HUES64 (cell line): ENCODE results near the gene DRAP1.
"Not testable (repeated sequence)": the region's sequence is repeated elsewhere in the genome, so short reads cannot be mapped to it uniquely, and the experiment has no call there.

Experiments
- H3K27ac ChIP-seq: 2 replicates; pipeline ENCODE4 v1.7.0; 2013; ENCODE audit warnings: low read depth, low read length, inconsistent platforms
- H3K27me3 ChIP-seq: 2 replicates; pipeline ENCODE4 v1.6.1; 2013; ENCODE audit warnings: mild to moderate bottlenecking, low read length; ENCODE audit not compliant: insufficient read depth
- H3K36me3 ChIP-seq: 2 replicates; pipeline ENCODE4 v1.6.1; 2013; ENCODE audit warnings: mild to moderate bottlenecking, low read length; ENCODE audit not compliant: insufficient read depth
- H3K4me1 ChIP-seq: 2 replicates; pipeline ENCODE4 v1.6.1; 2013; ENCODE audit warnings: mild to moderate bottlenecking, low read length, moderate library complexity; ENCODE audit not compliant: insufficient read depth
- H3K4me3 ChIP-seq: 2 replicates; pipeline ENCODE4 v1.5.1; 2013; ENCODE audit warnings: mild to moderate bottlenecking, low read length, moderate library complexity
- H3K9ac ChIP-seq: 2 replicates; pipeline ENCODE4 v1.6.1; 2013; ENCODE audit warnings: mild to moderate bottlenecking, low read depth, low read length
- H3K9me3 ChIP-seq: 2 replicates; pipeline ENCODE4 v1.6.1; 2013; ENCODE audit warnings: low read depth, low read length; ENCODE audit not compliant: insufficient read depth
- WGBS: fragments of 150-250, 120-280 bp; methylation state at CpG from one replicate; pipeline ENCODE4 v1.1.7; 2013; ENCODE audit warnings: missing lambda C conversion rate; 5-methylcytosine and 5-hydroxymethylcytosine counted together

DRAP1 gene

DNA sequence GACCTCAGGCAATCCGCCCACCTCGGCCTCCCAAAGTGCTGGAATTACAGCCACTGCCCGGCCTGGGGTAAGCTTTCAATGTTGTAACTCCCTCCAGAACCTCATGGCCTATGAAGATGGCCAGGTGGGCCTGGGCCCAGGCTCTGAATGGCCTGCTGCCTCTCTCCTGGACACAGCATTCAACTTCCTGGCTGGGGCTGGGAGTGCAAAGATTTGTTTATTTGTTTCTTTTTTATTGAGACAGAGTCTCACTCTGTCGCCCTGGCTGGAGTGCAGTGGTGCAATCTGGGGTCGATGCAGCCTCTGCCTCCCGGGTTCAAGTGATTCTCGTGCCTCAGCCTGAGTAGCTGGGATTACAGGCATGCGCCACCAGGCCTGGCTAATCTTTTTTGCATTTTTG is 25.5 kb downstream of the DRAP1 start:
- Histone ChIP-seq H3K9ac (no peak overlapping the region), H3K4me3 (no peak overlapping the region), H3K4me1 (peaks cover 9% of the 10 kb centered on the region), H3K36me3 (no peaks in the 10 kb centered on the region), H3K9me3 (no peaks in the 10 kb centered on the region), H3K27ac (no peak overlapping the region), H3K27me3 (no peaks in the 10 kb centered on the region)
- 90% methylated on average over 8 of the region's 8 CpGs for WGBS

- H3K9ac ChIP-seq: peak within 1 kb of the TSS; percentile 48; the same call in 1 of the 2 replicates
- peak within 1 kb of the TSS; percentile 39 for H3K4me3 ChIP-seq
- peak within 1 kb of the TSS; percentile 87 for H3K27ac ChIP-seq
- no peaks in the 10 kb centered on the region for H3K36me3 ChIP-seq
- H3K27me3 ChIP-seq: no peaks in the 10 kb centered on the region
- peaks cover 9% of the 10 kb centered on the region for H3K4me1 ChIP-seq
- 16% methylated on average over 13 of the region's 13 CpGs for WGBS
- no peaks in the 10 kb centered on the region for H3K9me3 ChIP-seq
These were observed 26.2 kb downstream of the DRAP1 start, which contains the start of gene TSGA10IP for GRCh38 chr11:65945430-65945911. Gene TSGA10IP (plus strand): TSS chr11:65945480. CDS start chr11:65945676, 196 bp downstream.

DNA sequence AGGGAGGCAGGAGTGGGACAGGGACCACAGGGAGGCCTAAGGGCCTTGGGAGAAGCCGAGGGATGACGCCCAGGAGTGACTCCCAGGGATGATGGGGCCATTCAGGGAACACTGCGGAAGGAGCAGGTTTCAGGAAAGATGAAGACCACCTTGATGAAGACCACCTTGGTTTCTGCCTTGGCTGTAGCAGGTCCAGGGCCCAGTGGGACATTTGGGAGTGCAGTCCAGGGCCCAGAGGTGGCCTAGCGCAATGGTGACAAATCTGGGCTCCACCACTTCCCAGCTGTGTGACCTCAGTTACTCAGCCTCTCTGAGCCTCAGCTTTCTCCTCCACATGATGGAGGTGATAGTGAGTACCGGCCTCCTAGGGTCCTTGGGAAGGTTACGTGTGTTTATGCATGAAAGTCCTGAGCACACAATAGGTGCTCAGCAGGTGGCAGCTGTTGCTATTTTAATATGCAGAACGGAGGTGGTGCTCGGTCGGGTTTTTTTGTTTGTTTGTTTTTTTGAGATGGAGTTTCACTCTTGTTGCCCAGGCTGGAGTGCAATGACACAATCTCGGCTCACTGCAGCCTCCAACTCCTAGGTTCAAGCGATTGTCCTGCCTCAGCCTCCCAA is 26.8 kb downstream of the DRAP1 start:
- peak overlapping the region; percentile 39 for H3K4me3 ChIP-seq
- H3K27ac ChIP-seq: peak overlapping the region; percentile 87
- H3K4me1 ChIP-seq: peaks cover 9% of the 10 kb centered on the region
- no peaks in the 10 kb centered on the region for H3K9me3 ChIP-seq
- no peaks in the 10 kb centered on the region for H3K27me3 ChIP-seq
- H3K9ac ChIP-seq: peak overlapping the region; percentile 48; the same call in 1 of the 2 replicates
- WGBS: 45% methylated on average over 11 of the region's 11 CpGs
- no peaks in the 10 kb centered on the region for H3K36me3 ChIP-seq

- H3K4me3 ChIP-seq: no peak overlapping the region; the same call in 1 of the 2 replicates
- H3K27ac ChIP-seq: peak overlapping the region; percentile 49; the same call in 1 of the 2 replicates
- H3K27me3 ChIP-seq: no peaks in the 10 kb centered on the region
- WGBS: 91% methylated on average over 4 of the region's 4 CpGs
- H3K4me1 ChIP-seq: peaks cover 9% of the 10 kb centered on the region
- peak overlapping the region; percentile 8; the same call in 1 of the 2 replicates for H3K9ac ChIP-seq
- H3K9me3 ChIP-seq: no peaks in the 10 kb centered on the region
- H3K36me3 ChIP-seq: no peaks in the 10 kb centered on the region
These were observed 27.4 kb downstream of the DRAP1 start for GRCh38 chr11:65946655-65947054.

DNA sequence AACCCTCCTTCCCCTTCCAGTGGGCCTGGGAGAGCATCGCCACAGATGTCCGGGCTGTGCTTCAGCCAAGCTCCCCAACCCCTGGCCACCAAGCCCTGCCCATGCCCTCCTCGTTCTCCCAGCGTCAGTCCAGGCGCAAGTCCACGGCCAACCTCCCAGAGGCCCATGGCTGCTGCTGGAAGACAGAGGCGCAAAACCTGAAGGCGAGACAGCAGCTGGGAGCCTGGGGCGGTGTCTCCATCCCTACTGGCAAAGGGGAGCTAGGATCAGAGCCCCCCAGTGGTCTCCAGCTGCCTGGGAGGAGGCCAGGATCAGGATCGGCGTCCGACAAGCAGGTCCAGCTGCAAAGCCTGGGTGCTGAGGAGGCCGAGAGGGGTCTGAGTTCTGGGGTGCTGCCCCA is 27.9 kb downstream of the DRAP1 start:
- Histone ChIP-seq H3K27me3 (no peaks in the 10 kb centered on the region), H3K27ac (no peak overlapping the region), H3K9ac (peak overlapping the region; percentile 8; the same call in 1 of the 2 replicates), H3K4me3 (no peak overlapping the region), H3K4me1 (peaks cover 9% of the 10 kb centered on the region), H3K9me3 (no peaks in the 10 kb centered on the region), H3K36me3 (no peaks in the 10 kb centered on the region)
- 82% methylated on average over 13 of the region's 13 CpGs for WGBS

GRCh38 chr11:65947603-65948125 is 28.4 kb downstream of the DRAP1 start:
- Histone ChIP-seq H3K36me3 (no peaks in the 10 kb centered on the region), H3K9me3 (no peaks in the 10 kb centered on the region), H3K4me3 (no peak overlapping the region), H3K27me3 (no peaks in the 10 kb centered on the region), H3K4me1 (peaks cover 9% of the 10 kb centered on the region), H3K27ac (no peak overlapping the region), H3K9ac (no peak overlapping the region)
- WGBS: 93% methylated on average over 12 of the region's 12 CpGs

GRCh38 chr11:65950711-65951110 is 31.5 kb downstream of the DRAP1 start:
- H3K4me3 ChIP-seq: not testable (repeated sequence)
- 96% methylated on average over 4 of the region's 5 CpGs for WGBS

GRCh38 chr11:65951641-65952040 is 32.4 kb downstream of the DRAP1 start:
- H3K36me3 ChIP-seq, H3K4me1 ChIP-seq, H3K9me3 ChIP-seq, H3K9ac ChIP-seq, H3K4me3 ChIP-seq, H3K27me3 ChIP-seq, H3K27ac ChIP-seq: not testable (repeated sequence)
- 88% methylated on average over 3 of the region's 3 CpGs for WGBS

More at GRCh38 chr11:65950711-65951110, 31.5 kb downstream of the DRAP1 start:
- not testable (repeated sequence) for H3K27me3 ChIP-seq, H3K9me3 ChIP-seq, H3K36me3 ChIP-seq, H3K27ac ChIP-seq, H3K9ac ChIP-seq, H3K4me1 ChIP-seq

GRCh38 chr11:65952052-65952521 is 32.9 kb downstream of the DRAP1 start:
- Histone ChIP-seq H3K27me3 (no peaks in the 10 kb centered on the region), H3K4me1 (0 out of 2 replicates have a peak, but pooled peaks cover 2% of the 10 kb centered on the region), H3K36me3 (no peaks in the 10 kb centered on the region), H3K27ac (no peak overlapping the region), H3K4me3 (no peak overlapping the region), H3K9me3 (no peaks in the 10 kb centered on the region), H3K9ac (no peak overlapping the region)
- WGBS: 90% methylated on average over 6 of the region's 6 CpGs

DNA sequence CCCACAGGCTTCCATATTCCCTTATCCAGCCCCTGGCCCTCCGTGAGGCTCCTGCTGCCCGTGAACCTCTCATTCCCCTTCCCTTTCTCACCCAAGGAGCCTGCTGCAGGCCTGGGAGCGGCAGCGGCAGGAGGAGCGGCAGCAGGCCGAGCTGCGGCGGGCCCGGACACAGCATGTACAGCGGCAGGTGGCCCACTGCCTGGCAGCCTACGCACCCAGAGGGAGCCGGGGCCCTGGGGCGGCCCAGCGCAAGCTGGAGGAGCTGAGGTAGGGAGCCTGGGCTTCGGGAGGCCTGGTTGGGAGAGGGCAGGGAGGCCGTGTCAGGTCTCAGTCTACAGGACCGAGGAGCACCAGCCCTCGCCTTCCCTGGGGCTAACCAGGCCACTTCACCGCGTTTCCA is 34.2 kb downstream of the DRAP1 start:
- Histone ChIP-seq H3K27me3 (no peaks in the 10 kb centered on the region), H3K9ac (no peak overlapping the region), H3K4me3 (no peak overlapping the region), H3K36me3 (no peaks in the 10 kb centered on the region), H3K27ac (no peak overlapping the region), H3K9me3 (no peaks in the 10 kb centered on the region), H3K4me1 (no peaks in the 10 kb centered on the region)
- WGBS: 91% methylated on average over 20 of the region's 20 CpGs

- Histone ChIP-seq H3K9ac (no peak overlapping the region), H3K4me1 (no peaks in the 10 kb centered on the region), H3K27ac (no peak overlapping the region; the same call in 1 of the 2 replicates), H3K9me3 (no peaks in the 10 kb centered on the region), H3K4me3 (no peak overlapping the region), H3K27me3 (no peaks in the 10 kb centered on the region), H3K36me3 (0 out of 2 replicates have a peak, but pooled peaks cover 3% of the 10 kb centered on the region)
- 97% methylated on average over 7 of the region's 8 CpGs for WGBS
These were observed 35.5 kb downstream of the DRAP1 start for GRCh38 chr11:65954771-65955170.
